ENCODE results near the gene MTARC1. TPM values are rescaled to one million over a fixed set of nuclear protein-coding genes. Genes with fewer than 3 reads are reported as not detected.
A peak's percentile ranks its signal among the peaks of the same experiment; 100 is the strongest.

The MTARC1 gene
- total and polyA plus RNA-seq, 9 donors: 1.7 to 13.2 (median 4.7) TPM

GRCh38 chr1:220791285-220791684 lies 4.6 kb downstream of the MTARC1 start:
- no peak overlapping the region for H3K4me3 ChIP-seq
- H3K27me3 ChIP-seq: no peaks in the 10 kb centered on the region
- no peaks in the 10 kb centered on the region for H3K9me3 ChIP-seq
- no peak for DNase-seq
- peaks cover 5% of the 10 kb centered on the region for H3K4me1 ChIP-seq (ENCODE audit: insufficient read depth)
- no peak overlapping the region for H3K27ac ChIP-seq
- intact Hi-C loops (cut with DNase I): no loop called here
- 58 to 62% (median 60%) methylated on average over 6 of the region's 6 CpGs for WGBS, 3 donors
- no peaks in the 10 kb centered on the region for H3K36me3 ChIP-seq
- TF ChIP-seq POLR2A (IDR thresholded peaks at IDR 0.05) (no peak), CTCF (IDR thresholded peaks at IDR 0.05) (no peak), EP300 (IDR thresholded peaks at IDR 0.05) (no peak)

- no peak for TF ChIP-seq CTCF (IDR thresholded peaks at IDR 0.05)
- H3K4me1 ChIP-seq (ENCODE audit: insufficient read depth): peaks cover 3% of the 10 kb centered on the region
- no peak overlapping the region for H3K4me3 ChIP-seq
- H3K9me3 ChIP-seq: no peaks in the 10 kb centered on the region
- 18 to 30% (median 26%) methylated on average over 5 of the region's 5 CpGs for WGBS, 3 donors
- DNase-seq: peak in 1 of 5 donors; percentile 48
- H3K27ac ChIP-seq: no peak overlapping the region
- intact Hi-C loops (cut with DNase I): no loop called here
- H3K36me3 ChIP-seq: no peaks in the 10 kb centered on the region
- H3K27me3 ChIP-seq: no peaks in the 10 kb centered on the region
Measured at GRCh38 chr1:220791956-220792355, 5.2 kb downstream of the MTARC1 start.

- no peaks in the 10 kb centered on the region for H3K36me3 ChIP-seq
- H3K27ac ChIP-seq: no peak overlapping the region
- H3K27me3 ChIP-seq: no peaks in the 10 kb centered on the region
- intact Hi-C loops (cut with DNase I): no loop called here
- 90 to 94% (median 92%) methylated on average over 10 of the region's 10 CpGs for WGBS, 3 donors
- DNase-seq: no peak
- TF ChIP-seq EP300 (IDR thresholded peaks at IDR 0.05) (no peak), POLR2A (IDR thresholded peaks at IDR 0.05) (no peak), CTCF (IDR thresholded peaks at IDR 0.05) (no peak)
- H3K4me3 ChIP-seq: no peak overlapping the region
- no peaks in the 10 kb centered on the region for H3K9me3 ChIP-seq
- H3K4me1 ChIP-seq (ENCODE audit: insufficient read depth): no peaks in the 10 kb centered on the region
Measured at GRCh38 chr1:220796530-220796929, 9.8 kb downstream of the MTARC1 start.

DNA sequence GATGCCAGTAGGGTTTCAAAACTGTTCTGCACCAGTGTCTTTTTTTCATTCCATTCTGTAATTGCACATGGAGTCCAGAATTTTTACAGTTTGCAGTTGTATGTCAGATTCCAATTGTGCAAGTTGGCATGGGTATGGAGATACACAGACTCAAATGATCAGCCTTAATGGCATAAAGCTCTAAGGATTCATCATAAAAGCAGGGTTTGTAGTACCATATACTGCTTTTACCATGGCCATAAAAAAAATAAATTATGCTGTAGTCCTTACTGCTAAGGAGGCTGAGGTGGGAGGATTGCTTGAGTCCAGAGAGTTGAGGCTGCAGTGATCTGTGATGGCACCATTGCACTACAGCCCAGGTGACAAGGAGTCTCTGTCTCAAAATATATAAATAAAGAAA lies 10.3 kb downstream of the MTARC1 start:
- H3K4me3 ChIP-seq: no peak overlapping the region
- no peak overlapping the region for H3K27ac ChIP-seq
- H3K4me1 ChIP-seq (ENCODE audit: insufficient read depth): no peaks in the 10 kb centered on the region
- no peaks in the 10 kb centered on the region for H3K9me3 ChIP-seq
- DNase-seq: no peak
- H3K36me3 ChIP-seq: no peaks in the 10 kb centered on the region
- intact Hi-C loops (cut with DNase I): no loop called here
- TF ChIP-seq POLR2A (IDR thresholded peaks at IDR 0.05) (no peak), CTCF (IDR thresholded peaks at IDR 0.05) (no peak), EP300 (IDR thresholded peaks at IDR 0.05) (no peak)
- H3K27me3 ChIP-seq: no peaks in the 10 kb centered on the region

- H3K36me3 ChIP-seq: no peaks in the 10 kb centered on the region
- no peak overlapping the region for H3K27ac ChIP-seq
- DNase-seq: no peak
- no peaks in the 10 kb centered on the region for H3K27me3 ChIP-seq
- H3K4me1 ChIP-seq (ENCODE audit: insufficient read depth): no peaks in the 10 kb centered on the region
- no peak overlapping the region for H3K4me3 ChIP-seq
- WGBS, 3 donors: 91 to 96% (median 94%) methylated on average over 3 of the region's 3 CpGs
- TF ChIP-seq EP300 (IDR thresholded peaks at IDR 0.05): no peak
- TF ChIP-seq CTCF (IDR thresholded peaks at IDR 0.05): no peak
- TF ChIP-seq POLR2A (IDR thresholded peaks at IDR 0.05): no peak
- H3K9me3 ChIP-seq: no peaks in the 10 kb centered on the region
- intact Hi-C loops (cut with DNase I): no loop called here
Measured at GRCh38 chr1:220797553-220797952, 10.8 kb downstream of the MTARC1 start.

Measured in ovary (tissue), 9 donors.